Endothelial cell (in vitro differentiated cells): ENCODE results near the gene RPL41. TPM values are rescaled to one million over a fixed set of nuclear protein-coding genes. Genes with fewer than 3 reads are reported as not detected.
A peak's percentile ranks its signal among the peaks of the same experiment; 100 is the strongest.

ENCODE experiments used
- DNase-seq: peaks from one replicate; pipeline ENCODE4 v3.0.0; 2021; ENCODE audit warnings: low spot score
- H3K27ac Mint-ChIP-seq: one replicate; pipeline ENCODE4 v1.8.0; 2021; ENCODE audit warnings: mixed read lengths, inconsistent platforms; ENCODE audit not compliant: unreplicated experiment
- H3K27me3 Mint-ChIP-seq: one replicate; pipeline ENCODE4 v1.8.0; 2021; ENCODE audit warnings: mild to moderate bottlenecking, moderate library complexity, mixed read lengths, inconsistent platforms; ENCODE audit not compliant: unreplicated experiment
- H3K36me3 Mint-ChIP-seq: one replicate; pipeline ENCODE4 v1.8.0; 2021; ENCODE audit warnings: mild to moderate bottlenecking, low read depth, mixed read lengths, inconsistent platforms; ENCODE audit not compliant: unreplicated experiment
- H3K4me1 Mint-ChIP-seq: one replicate; pipeline ENCODE4 v1.8.0; 2021; ENCODE audit warnings: mild to moderate bottlenecking, mixed read lengths, inconsistent platforms; ENCODE audit not compliant: unreplicated experiment
- H3K4me3 Mint-ChIP-seq: one replicate; pipeline ENCODE4 v1.8.0; 2021; ENCODE audit warnings: mild to moderate bottlenecking, mixed read lengths, inconsistent platforms; ENCODE audit not compliant: unreplicated experiment
- H3K9me3 Mint-ChIP-seq: one replicate; pipeline ENCODE4 v1.8.0; 2021; ENCODE audit warnings: mixed read lengths, inconsistent platforms; ENCODE audit not compliant: unreplicated experiment
- total RNA-seq: library from RNA; stranded (reverse); fragmentation: NEBNext Ultra II Directional; extraction: Animal tissue kit (Norgen Biotek cat#: 25700); gene quantifications from one replicate; pipeline ENCODE4 v1.2.1, GENCODE V29; 2021; ENCODE audit not compliant: unreplicated experiment
- TF ChIP-seq, protein P1 (sequence below): fragments of 200-600 bp; sonication (generic); IDR thresholded peaks from one replicate; pipeline ENCODE4 v1.5.0; 2021; ENCODE audit warnings: antibody characterized with exemption; ENCODE audit not compliant: unreplicated experiment

The RPL41 gene
- total RNA-seq, 1 donor from 2014 or later, result 3,242 TPM

GRCh38 chr12:56129942-56130495, 13.6 kb downstream of the RPL41 start:
- peaks cover 48% of the 10 kb centered on the region for H3K4me1 Mint-ChIP-seq
- peaks cover 50% of the 10 kb centered on the region for H3K36me3 Mint-ChIP-seq
- no peak for DNase-seq
- H3K27ac Mint-ChIP-seq, result peak overlapping the region; percentile 59
- H3K27me3 Mint-ChIP-seq, result peaks cover 22% of the 10 kb centered on the region
- peak overlapping the region; percentile 98 for H3K4me3 Mint-ChIP-seq
- TF ChIP-seq, protein P1, sequence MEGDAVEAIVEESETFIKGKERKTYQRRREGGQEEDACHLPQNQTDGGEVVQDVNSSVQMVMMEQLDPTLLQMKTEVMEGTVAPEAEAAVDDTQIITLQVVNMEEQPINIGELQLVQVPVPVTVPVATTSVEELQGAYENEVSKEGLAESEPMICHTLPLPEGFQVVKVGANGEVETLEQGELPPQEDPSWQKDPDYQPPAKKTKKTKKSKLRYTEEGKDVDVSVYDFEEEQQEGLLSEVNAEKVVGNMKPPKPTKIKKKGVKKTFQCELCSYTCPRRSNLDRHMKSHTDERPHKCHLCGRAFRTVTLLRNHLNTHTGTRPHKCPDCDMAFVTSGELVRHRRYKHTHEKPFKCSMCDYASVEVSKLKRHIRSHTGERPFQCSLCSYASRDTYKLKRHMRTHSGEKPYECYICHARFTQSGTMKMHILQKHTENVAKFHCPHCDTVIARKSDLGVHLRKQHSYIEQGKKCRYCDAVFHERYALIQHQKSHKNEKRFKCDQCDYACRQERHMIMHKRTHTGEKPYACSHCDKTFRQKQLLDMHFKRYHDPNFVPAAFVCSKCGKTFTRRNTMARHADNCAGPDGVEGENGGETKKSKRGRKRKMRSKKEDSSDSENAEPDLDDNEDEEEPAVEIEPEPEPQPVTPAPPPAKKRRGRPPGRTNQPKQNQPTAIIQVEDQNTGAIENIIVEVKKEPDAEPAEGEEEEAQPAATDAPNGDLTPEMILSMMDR, result no peak
- no peaks in the 10 kb centered on the region for H3K9me3 Mint-ChIP-seq

DNA sequence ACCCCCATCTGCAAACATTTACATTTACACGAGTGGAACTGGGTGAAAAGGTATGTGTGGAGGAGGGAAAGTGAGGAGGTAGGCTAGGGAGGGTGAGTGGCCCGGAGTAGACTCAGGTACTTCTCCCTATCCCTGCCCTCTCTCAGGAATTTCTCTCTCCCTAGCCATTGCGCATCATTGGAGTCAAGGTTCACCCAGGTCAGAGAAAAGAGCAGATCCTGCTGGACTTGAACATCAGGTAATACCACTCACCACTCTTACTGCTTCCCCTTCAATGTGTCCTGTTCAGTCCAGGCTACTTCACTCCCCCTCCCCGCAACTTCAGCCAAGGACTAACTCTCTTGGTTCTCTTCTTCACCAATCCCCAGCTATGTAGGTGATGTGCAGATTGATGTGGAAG, 14.4 kb downstream of the RPL41 start:
- H3K36me3 Mint-ChIP-seq, result peaks cover 52% of the 10 kb centered on the region

DNA sequence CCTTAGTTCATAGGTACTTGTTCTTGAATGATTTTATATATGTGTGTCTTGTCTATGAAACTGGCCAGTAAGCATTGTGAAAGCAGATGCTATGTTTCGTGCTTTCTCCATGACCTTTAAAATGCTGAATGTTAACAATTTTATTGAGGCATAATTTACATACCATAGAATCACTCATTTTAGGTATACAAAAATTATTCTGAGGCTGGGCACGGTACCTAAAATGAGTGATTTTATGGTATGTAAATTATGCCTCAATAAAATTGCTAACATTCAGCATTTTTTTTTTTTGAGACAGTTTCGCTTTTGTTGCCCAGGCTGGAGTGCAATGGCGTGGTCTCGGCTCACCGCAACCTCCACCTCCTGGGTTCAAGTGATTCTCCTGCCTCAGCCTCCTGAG, 18.5 kb downstream of the RPL41 start:
- Mint-ChIP-seq H3K27ac (no peak overlapping the region), H3K4me3 (no peak overlapping the region), H3K36me3 (peaks cover 80% of the 10 kb centered on the region), H3K4me1 (peaks cover 17% of the 10 kb centered on the region), H3K9me3 (no peaks in the 10 kb centered on the region), H3K27me3 (peaks cover 23% of the 10 kb centered on the region)
- no peak for DNase-seq
- TF ChIP-seq, protein P1, result no peak

More for the DNA sequence above, 14.4 kb downstream of the RPL41 start:
- Mint-ChIP-seq H3K27ac (no peak overlapping the region), H3K4me1 (peaks cover 46% of the 10 kb centered on the region), H3K4me3 (peak overlapping the region; percentile 98), H3K9me3 (no peaks in the 10 kb centered on the region), H3K27me3 (peaks cover 23% of the 10 kb centered on the region)
- TF ChIP-seq, protein P1, result no peak
- DNase-seq, result no peak

DNA sequence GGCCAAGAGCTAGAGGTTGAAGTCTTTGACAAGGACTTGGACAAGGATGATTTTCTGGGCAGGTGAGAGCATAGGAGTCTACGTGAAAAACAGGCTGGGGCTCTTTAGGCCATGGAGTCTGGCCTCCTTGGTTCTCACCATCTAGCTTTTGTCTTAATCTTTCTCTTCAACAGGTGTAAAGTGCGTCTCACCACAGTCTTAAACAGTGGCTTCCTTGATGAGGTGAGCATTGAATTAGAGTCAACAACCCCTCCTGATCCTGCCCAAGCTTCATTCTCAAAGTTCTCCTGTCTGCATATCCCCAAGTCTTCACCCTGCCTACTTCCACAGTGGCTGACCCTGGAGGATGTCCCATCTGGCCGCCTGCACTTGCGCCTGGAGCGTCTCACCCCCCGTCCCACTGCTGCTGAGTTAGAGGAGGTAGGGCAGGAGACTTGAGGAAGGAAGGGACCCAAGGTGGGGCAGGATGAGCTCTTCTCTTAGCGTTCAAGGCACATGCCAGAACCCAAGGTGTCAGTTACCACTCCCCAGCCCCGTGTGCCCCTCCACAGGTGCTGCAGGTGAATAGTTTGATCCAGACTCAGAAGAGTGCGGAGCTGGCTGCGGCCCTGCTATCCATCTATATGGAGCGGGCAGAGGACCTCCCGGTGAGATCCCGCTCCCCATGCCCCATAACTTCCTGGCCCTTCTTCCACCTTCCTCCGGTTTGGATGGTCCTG, 21.6 kb downstream of the RPL41 start:
- Mint-ChIP-seq H3K27ac (no peak overlapping the region), H3K4me1 (peaks cover 23% of the 10 kb centered on the region), H3K9me3 (no peaks in the 10 kb centered on the region), H3K4me3 (peak overlapping the region; percentile 81), H3K27me3 (peaks cover 16% of the 10 kb centered on the region), H3K36me3 (peaks cover 77% of the 10 kb centered on the region)
- no peak for DNase-seq
- TF ChIP-seq, protein P1, result no peak
